IPS DF 4.7 (cell line): ENCODE measurements around the gene LRRC31.

ENCODE experiments used
- DNase-seq: peaks from one replicate; pipeline ENCODE4 v3.0.0-alpha.2; 2013; ENCODE audit warnings: low spot score; ENCODE audit errors: extremely low read depth

Gene LRRC31

DNA sequence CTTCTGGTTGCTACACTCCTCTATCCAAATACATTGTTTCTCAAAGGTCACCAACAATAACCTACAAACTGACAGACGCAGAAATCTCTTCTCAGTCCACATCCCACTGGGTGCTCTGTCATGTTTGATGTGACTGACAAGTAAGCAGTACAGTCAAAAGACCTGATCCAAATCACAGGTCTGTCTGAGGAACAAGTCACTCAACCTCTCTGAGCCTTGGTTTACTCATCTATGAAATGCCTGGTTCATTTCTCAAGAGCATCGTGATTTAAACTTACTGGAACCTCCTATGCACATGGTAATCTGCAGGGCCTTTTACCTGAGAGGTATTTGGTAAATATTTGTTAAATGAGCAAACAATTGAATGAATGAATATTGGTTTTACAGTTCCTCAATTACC is 5.5 kb downstream of the LRRC31 start:
- no peak for DNase-seq

DNA sequence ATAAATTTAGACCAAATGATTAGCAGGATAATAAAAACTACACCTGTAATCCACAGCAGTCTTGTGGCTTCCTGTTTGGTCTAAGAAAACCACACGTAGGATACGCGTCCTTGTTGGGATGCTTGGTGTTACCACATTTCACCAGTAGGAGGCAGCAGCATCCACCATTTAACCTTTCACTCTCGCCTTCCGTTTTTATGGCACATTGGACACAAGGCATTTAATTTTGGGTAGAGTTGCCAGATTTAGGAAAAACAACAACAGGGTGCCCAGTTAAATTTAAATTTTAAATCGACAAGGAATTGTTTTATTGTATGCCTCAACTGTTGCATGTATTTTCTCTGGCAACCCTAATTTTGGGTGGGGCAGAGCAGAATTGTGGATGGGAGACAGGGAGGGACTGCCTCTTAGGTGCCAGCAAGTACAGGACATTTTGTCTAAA is 6.3 kb downstream of the LRRC31 start:
- peak; percentile 82 for DNase-seq

DNA sequence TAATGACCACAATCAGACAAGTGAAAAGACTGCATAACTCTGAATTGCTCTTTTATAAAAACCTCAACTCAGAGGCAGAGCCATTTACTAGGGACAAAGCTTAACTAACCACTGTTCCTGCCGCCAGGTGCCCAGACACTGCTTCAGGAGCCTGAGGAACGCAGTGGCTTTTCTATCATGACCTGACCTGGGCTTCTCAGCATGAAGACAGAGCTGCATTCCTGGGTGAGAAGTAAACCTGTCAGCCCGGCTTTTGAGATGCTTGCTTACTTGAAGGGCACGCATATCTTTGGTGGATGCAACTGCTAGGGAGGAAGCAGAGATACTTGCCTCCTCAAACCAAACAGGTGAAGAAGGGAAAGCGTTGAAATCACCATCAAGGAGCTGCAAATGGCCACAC is 7.9 kb downstream of the LRRC31 start:
- DNase-seq = peak; percentile 28

DNA sequence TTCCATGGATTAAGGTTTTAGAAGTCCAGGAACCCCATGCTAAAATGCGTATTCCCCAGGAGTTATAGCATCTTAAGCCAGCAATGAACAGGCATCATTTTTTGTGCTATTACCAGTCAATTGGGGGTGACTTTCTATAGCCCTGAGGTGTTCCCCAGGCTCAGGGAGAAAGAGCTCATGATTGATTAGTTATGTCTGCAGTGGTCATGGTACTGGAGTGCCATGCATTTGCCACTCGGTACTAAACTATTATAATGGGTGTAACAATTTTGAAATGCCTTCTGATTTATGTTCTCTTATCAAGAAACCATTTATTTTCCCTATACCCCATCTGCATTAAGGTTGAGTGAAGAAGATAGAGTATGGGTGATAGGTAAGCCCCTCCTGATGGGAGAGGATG is 11.9 kb downstream of the LRRC31 start:
- no peak for DNase-seq

DNA sequence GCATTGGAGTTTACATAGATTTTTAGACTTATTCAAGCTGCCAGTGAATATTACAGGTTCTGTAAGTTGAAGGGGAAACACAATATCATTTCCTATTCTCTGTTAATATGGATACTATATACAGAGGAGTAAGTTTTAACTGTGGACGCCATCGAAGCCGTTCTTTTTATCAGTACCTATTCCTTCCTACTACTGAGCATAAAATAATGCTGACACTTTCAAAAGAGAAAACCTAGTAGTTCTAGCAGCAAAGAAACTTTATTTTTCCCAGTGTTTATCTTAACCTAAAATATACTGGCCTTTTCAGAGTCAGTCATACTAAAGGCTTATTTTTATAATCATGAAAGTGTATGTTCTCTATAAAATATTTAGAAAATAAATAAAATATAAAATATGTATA is 14.2 kb downstream of the LRRC31 start:
- no peak for DNase-seq

DNA sequence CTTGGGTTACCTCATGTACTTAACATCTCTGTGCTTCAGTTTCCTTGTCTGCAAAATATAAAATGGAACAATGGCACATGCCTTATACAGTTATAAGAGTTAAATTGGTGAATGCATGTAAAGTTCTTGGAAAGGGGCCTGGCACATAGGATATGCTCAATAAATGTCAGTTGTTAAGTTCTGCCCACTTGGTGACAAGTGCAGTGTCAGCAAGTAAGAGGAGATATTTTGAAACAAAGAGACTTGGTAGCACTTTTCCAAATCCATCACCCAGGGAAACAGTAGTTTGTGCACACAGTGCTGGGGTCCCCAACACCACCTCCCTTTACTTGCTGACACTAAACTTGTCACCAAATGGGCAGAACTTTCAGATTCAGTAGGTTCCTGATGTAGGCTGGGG is 19.1 kb downstream of the LRRC31 start:
- DNase-seq = no peak

DNA sequence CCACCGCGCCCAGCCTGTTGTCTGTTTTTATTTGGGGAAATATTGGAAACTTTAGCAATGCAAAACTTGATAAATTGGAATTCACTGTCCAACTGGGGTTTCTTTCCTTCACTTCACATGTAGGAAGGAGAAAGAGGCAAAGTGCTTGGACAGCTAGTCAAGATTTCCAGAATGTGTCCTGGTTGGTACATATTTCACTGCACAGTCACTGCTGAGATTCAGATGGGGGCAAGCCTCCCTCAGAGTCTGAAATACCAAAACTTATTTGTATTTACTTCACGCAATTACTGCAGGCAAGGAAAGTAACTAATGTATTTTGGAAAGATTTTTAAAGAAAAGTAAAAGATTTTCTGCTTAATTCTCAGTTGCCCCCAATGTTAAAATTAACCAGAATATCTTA is 21.0 kb downstream of the LRRC31 start:
- DNase-seq = no peak

DNA sequence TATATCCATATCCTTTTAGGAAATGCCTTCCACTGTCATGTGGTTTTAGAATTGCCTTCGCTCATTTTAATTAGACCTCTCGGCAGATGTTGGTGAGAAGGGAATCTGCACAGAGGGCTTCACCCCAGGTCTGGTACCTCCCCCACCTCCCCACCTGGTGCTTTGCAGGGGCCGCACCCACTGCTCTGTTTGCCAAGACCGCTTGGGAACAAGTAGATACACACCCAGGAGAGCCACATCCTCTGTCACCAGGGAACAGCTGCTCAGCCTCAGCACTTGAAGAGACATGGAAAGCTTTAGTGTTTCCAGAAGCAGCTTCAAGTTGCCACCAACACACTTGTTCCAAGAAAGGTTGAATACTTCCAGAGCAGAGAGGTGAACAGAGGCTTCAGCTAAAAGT is 21.8 kb downstream of the LRRC31 start:
- no peak for DNase-seq

DNA sequence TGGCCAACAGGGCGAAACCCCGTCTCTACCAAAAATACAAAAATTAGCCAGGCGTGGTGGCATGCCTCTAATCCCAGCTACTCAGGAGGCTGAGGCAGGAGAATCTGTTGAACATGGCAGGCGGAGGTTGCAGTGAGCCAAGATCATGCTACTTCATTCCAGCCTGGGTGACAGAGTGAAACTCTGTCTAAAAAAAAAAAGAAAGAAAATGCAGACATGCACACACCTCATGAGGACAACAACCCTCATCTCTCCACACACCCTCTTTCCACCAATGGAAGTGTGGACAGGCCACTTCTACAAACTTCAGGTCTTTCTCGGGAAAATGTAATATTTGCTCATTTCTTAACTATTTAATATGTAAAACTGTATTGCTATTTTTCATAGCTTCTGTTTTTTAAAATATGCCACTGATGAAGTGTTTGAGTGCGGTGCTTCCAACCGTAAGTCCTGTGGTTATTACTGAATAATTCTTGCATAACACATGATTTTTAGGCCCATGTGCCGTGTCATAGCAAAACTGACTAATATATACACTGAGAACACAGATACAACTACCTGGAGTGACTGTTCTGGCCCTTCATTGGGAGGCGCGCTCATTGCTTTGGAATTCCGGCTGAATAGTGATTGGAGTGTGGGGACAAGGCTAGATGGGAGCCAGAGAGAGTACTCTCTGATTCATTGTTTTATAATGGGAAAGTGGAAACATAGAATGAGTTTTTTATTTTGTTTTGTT is 23.1 kb downstream of the LRRC31 start:
- DNase-seq = no peak

DNA sequence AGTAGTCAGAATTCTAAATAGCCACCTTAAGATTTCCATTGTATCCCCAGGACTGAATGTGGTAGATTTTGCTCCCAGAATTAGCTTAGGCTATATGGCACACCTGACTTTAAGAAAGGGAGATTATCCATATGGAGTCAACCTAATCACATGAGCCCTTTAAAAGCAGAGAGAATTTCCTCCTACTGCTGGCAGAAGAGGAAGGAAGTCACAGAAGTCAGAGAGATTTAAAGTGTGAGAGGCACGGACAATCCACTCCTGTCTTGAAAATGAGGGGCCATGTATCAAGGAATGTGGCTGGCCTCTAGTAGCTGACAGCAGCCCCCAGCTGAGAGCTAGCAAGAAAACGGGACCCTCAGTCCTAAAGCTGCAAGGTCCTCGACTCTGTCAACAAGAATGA is 26.8 kb downstream of the LRRC31 start:
- DNase-seq = no peak

DNA sequence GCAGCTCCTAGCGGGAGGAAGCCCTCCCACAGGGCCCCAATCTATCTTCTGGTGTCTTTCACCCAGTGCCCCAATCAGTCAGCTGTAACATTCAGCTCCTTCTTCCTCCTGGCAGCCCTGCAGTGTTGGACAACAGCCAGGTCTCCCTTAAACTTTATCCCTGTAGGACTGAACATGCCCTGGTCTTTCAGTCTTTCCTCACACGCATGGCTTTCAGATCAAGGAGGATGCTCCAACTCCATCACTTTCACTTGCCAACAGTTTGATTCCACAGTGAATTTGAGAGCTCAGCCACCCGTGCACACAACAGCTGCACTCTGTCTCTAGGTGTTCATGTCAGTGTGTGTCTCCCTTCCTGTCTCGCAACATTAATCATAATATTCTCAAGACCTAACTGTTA is 28.6 kb downstream of the LRRC31 start:
- no peak for DNase-seq

DNA sequence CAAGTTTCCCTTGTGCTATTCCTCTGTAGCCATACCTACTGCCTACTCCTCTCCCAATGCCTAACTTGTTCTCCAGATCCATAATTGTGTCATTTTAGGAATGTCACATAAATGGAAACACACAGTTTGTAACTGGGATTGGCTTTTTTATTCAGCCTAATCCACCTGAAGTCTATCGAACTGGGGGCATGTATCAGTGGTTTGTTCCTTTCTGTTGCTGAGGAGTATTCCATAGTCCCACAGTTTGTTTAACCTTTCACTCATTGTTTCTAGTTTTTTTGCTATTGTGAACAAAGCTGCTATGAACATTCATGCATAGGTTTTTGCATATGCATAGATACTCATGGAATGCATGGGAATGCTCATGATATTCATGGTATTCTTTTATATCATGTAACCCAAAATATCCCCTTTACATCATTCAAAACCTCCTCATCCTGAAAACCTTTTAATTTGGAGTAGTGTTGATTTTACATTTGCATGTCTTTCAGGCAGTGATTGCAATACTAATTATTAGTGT is 31.2 kb downstream of the LRRC31 start:
- no peak for DNase-seq

DNA sequence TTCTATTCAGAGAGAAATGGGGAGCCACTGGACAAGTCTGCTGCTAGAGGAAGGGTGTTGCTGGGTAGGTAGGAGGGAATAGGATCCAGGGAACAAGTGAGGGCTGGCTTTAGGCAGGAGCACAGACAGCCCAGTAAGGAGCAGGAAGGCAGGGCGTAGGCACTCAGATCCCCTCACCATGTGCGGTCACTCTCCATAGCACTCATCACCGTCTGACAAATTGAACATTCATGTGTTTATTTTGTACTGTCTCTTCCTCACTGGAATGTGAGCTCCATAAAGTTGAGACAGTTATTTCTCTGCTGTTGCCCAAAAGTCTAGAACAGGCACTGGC is 32.8 kb downstream of the LRRC31 start:
- no peak for DNase-seq

DNA sequence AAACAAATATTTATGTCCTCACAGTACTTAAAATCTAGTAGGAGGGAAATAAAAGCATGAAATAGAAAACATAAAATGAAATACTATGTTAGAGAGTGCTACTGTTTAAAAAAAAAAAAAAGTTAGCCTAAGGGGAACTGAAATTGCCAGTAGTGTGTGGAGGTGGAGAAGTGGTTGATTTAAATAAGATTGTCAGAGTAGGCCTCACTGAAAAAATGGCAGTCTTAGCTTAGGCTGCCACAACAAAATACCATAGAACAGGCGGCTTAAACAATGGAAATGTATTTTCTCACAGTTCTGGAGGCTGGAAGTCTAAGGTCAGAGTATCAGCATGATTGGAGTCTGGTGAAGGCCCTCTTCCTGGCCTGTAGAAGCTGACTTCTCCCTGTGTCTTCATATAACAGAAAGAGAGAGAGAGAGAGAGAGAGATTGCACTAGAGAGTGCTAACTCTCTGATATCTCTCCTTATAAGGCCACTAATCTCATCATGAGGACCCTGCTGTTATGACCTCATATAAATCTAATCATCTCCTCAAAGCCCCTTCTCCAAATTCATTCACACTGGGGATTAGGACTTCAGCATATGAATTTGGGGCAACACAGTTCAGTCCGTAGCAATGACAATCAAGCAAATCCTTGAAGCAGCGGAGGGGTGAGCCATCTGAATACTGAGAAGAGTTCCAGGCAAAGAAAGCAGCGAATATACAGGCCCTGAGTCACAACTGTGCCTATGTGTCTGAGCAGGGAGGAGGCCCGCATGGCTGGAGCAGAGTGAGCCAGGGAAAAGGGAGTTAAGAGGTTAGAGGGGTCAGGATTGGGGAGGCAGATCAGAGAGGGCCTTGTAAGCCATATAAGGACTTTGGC is 33.4 kb downstream of the LRRC31 start:
- no peak for DNase-seq

DNA sequence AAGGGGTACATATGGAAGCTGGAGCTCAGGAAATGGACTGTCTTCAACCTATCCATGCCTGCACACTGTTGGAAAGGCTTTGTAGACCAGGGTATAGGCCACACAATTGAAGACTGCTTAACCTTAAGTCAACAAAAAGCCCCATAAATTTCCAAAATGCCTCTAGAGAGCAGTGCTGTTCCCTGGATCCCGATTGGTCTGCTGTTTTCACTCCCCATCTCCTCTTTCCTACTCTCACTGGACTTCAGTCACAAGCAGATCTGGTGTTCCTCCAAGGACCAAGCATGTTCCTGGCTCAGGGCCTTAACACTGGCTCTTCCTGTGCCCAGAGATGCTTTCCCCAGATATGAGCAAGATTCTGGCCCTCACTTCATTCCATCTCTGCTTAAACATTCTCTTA is 34.2 kb downstream of the LRRC31 start:
- DNase-seq = no peak

DNA sequence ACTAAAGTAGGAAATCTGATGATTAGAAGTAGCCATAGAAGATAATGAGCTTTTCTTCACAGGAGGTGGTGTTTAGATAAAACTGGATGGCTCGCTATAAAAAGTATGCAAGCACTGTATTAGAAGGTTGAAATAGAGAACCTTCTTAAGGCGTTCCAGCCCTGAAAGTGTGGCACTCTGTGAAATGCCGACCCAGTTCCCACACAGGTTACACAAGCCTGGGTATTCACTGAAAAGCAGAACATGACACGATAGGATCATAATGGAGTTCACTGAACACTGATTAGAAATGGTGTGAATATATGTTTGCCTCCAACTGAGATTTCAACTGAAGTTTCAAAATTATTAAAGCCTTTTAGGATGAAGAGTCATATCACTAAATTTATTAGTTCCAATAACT is 42.0 kb downstream of the LRRC31 start:
- no peak for DNase-seq

DNA sequence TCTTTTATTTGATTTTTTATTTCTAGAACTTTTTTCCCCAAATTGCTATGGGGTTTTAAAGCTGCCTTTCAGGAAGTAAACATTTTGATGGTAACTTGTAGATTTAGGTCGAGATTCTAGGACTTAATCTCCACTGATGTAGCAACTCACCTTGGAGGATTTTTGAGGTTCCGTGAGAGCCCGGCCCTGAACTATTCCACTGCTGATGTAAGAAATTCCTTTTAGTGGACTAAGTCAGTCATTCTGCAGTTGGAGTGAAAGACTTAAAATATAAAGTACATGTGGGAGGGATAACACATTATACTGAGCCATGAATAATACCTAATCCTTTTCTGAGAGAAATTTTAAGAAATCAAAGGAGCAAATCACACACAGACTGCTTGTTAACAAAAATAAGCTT is 44.4 kb downstream of the LRRC31 start:
- DNase-seq = no peak

DNA sequence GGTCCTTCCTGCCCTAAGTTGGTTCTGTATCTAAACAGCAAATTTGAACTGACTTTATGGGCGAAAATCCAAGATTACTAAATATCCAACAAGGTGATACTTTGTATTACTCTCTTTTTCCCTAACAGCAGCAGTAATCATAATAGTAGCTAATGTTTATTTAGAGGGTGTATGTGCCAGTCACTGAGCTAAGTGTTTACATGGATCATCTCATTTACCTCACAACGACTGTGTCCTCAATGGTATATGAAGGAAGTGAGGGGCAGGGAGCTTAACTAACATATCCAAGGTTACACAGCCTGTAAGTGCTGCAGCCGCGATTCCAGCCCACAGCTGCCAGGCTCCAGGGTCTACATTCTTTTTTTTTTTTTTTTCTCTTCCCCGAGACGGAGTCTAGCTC is 46.8 kb downstream of the LRRC31 start:
- no peak for DNase-seq

DNA sequence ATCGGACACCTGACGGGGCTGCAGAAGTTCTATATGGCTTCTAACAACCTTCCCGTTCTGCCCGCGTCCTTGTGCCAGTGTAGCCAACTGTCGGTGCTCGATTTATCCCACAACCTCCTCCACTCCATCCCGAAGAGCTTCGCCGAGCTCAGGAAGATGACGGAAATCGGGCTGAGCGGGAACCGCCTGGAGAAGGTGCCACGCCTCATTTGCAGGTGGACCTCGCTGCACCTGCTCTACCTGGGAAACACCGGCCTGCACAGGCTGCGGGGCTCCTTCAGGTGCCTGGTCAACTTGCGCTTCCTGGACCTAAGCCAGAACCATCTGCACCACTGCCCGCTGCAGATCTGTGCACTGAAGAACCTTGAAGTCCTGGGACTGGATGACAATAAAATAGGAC is 47.2 kb downstream of the LRRC31 start:
- DNase-seq = no peak

DNA sequence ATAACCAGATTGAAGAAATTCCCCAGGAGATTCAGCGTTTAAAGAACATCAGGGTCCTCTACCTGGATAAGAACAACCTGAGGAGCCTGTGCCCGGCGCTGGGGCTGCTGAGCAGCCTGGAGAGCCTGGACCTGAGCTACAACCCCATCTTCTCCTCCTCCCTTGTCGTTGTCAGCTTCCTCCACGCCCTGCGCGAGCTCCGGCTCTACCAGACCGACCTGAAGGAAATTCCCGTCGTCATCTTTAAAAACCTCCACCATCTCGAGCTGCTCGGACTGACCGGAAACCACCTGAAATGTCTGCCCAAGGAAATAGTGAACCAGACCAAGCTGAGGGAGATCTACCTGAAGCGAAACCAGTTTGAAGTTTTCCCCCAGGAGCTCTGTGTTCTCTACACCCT is 47.6 kb downstream of the LRRC31 start:
- no peak for DNase-seq

DNA sequence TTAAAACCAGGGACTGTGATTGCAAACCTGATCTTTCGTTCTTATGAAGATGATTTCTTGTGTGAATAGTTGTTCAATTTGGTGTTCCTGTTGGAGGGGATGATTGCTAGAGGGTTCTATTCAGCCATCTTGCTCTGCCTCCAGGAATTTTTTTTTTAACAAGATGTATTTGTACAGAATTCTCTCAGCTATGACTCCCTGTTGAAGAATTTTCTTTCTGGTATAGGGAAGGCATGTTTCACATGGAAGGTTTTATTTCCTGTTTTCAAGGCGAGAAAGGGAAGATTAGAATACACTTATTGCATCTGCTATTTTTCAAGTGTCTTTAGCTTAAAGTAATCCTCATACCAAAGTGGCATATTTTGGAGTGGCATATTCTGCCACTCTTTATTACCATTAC is 51.4 kb downstream of the LRRC31 start:
- no peak for DNase-seq

DNA sequence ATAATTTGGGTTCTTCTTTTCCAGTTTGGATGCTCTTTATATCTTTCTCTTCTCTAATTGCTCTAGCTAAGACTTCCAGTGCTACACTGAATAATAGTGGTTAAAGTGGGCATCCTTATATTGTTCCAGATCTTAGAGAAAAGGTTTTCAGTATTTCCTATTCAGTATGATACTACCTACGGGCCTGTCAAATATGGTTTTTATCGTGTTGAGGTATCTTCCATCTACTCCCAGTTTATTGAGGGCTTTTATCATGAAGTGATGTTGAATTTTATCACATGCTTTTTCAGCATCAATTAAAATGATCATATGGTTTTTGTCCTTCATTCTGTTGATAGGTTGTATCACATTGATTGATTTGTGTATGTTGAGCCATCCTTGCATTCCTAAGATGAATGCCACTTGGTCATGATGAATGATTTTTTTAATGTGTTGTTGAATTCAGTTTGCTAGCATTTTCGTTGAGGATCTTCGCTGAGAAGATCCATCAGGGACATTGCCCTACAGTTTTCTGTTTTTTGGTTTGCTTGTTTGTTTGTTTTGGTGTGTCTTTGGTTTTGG is 54.1 kb downstream of the LRRC31 start:
- no peak for DNase-seq
